ENCODE results near the gene RABGEF1. TPM values are rescaled to one million over a fixed set of nuclear protein-coding genes. Genes with fewer than 3 reads are reported as not detected.
"Not testable (repeated sequence)": the region's sequence is repeated elsewhere in the genome, so short reads cannot be mapped to it uniquely, and the experiment has no call there.

The RABGEF1 gene
- total and polyA plus RNA-seq, 2 experiments from 2014 or later, result 18.8 to 22.7 TPM

DNA sequence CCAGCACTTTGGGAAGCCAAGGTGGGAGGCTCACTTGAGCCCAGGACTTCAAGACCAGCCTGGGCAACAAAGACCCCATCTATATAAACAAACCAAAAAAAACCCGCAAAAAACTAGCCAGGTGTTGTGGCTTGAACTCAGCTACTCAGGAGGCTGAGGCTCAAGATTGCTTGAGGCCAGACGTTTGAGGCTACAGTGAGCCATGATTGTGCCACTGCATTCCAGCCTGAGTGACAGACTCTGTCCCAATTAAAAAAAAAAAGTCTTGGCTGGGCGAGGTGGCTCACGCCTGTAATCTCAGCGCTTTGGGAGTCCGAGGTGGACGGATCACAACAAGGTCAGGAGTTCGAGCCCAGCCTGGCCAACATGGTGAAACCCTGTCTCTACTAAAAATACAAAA is 11.4 kb downstream of the RABGEF1 start:
- TF ChIP-seq CTCF (IDR thresholded peaks at IDR 0.05; ENCODE audit: low read depth, low read length), result no peak
- Histone ChIP-seq H3K27me3 (no peaks in the 10 kb centered on the region), H3K36me3 (no peaks in the 10 kb centered on the region), H3K4me1 (ENCODE audit: low read depth) (peaks cover 15% of the 10 kb centered on the region), H3K27ac (no peak overlapping the region), H3K9me3 (ENCODE audit: low read depth) (no peaks in the 10 kb centered on the region), H3K4me3 (no peak overlapping the region)
- no peak for DNase-seq (ENCODE audit: low read depth in 1 of 2, low spot score in 1 of 2)

- Histone ChIP-seq H3K27me3 (no peaks in the 10 kb centered on the region), H3K36me3 (no peaks in the 10 kb centered on the region), H3K9me3 (ENCODE audit: low read depth) (no peaks in the 10 kb centered on the region), H3K4me3 (no peak overlapping the region), H3K27ac (no peak overlapping the region), H3K4me1 (ENCODE audit: low read depth) (no peaks in the 10 kb centered on the region)
- TF ChIP-seq CTCF (IDR thresholded peaks at IDR 0.05; ENCODE audit: low read depth, low read length), result no peak
- no peak for DNase-seq (ENCODE audit: low read depth in 1 of 2, low spot score in 1 of 2)
Observed at GRCh38 chr7:66754541-66754940, 14.0 kb downstream of the RABGEF1 start.

- not testable (repeated sequence) for H3K4me1 ChIP-seq (ENCODE audit: low read depth); H3K4me3 ChIP-seq; H3K27me3 ChIP-seq; H3K9me3 ChIP-seq (ENCODE audit: low read depth); DNase-seq (ENCODE audit: low read depth in 1 of 2, low spot score in 1 of 2); H3K27ac ChIP-seq; H3K36me3 ChIP-seq
Observed at GRCh38 chr7:66755059-66755458, 14.5 kb downstream of the RABGEF1 start.

DNA sequence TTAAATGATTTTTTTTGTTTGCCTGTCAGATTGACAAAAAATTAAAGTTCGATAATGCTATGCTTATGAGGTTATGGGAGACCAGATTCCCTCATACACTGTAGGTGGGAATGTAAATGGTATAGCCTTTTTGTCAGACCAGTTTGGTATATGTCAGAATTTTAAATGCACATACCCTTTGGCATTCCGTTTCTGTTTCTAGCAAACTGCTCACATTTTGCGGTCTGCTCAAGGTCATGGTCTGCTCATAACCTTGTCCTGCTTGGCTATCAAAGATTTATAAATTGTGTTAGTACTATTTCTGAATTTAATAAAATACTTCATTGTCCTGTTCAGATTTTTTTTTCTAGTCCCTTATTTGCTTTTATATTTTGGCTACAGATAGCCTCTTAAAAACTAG is 15.7 kb downstream of the RABGEF1 start:
- not testable (repeated sequence) for H3K27me3 ChIP-seq; DNase-seq (ENCODE audit: low read depth in 1 of 2, low spot score in 1 of 2); H3K9me3 ChIP-seq (ENCODE audit: low read depth); H3K27ac ChIP-seq; H3K4me1 ChIP-seq (ENCODE audit: low read depth); H3K36me3 ChIP-seq; H3K4me3 ChIP-seq

DNA sequence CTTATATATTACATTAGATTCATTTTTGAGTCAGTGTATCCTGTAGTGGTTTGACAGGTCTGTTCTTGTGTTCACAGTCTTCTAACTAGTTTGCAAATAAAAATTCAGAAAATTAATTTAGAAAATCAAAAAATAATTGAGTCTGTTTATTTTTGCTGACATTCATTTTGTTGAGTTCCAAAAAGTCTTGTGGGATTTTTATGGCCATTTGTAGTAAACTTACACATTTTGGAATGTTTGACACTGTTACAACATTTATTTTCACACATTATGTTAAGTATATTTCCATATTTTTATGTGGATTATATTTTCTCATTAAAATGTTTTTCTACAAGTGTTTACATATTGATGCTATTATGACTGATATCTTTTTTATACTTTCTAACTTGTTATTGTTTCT is 16.4 kb downstream of the RABGEF1 start:
- no peak for TF ChIP-seq CTCF (IDR thresholded peaks at IDR 0.05; ENCODE audit: low read depth, low read length)
- Histone ChIP-seq H3K27ac (no peak overlapping the region), H3K27me3 (no peaks in the 10 kb centered on the region), H3K9me3 (ENCODE audit: low read depth) (no peaks in the 10 kb centered on the region), H3K4me1 (ENCODE audit: low read depth) (no peaks in the 10 kb centered on the region), H3K36me3 (no peaks in the 10 kb centered on the region), H3K4me3 (no peak overlapping the region)
- DNase-seq (ENCODE audit: low read depth in 1 of 2, low spot score in 1 of 2), result no peak

DNA sequence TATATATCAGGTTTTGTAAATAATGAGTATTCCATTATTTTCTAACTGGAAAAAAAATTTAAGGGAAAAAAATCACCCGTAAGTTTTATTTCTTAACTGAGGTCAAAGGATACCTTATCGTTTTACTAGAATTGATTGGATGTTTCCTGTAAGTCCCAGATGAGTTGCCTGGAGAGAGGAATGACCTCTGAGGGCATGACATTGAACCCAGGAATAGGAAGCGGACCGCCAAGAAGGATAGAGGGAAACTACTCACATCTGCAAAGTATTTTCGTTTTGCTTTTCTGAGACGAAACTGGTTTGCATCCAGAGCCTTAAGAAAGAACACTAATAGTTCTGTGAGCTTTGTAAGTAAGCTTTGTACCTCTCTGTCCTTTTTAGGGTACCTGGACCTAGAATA is 17.4 kb downstream of the RABGEF1 start:
- no peak overlapping the region for H3K4me3 ChIP-seq
- no peak for DNase-seq (ENCODE audit: low read depth in 1 of 2, low spot score in 1 of 2)
- no peak for TF ChIP-seq CTCF (IDR thresholded peaks at IDR 0.05; ENCODE audit: low read depth, low read length)
- no peaks in the 10 kb centered on the region for H3K36me3 ChIP-seq
- no peak overlapping the region for H3K27ac ChIP-seq
- no peaks in the 10 kb centered on the region for H3K27me3 ChIP-seq
- H3K9me3 ChIP-seq (ENCODE audit: low read depth), result no peaks in the 10 kb centered on the region
- H3K4me1 ChIP-seq (ENCODE audit: low read depth), result no peaks in the 10 kb centered on the region
